Measurements from ENCODE around the gene USP25.
"Not testable (repeated sequence)": the region's sequence is repeated elsewhere in the genome, so short reads cannot be mapped to it uniquely, and the experiment has no call there.

USP25 gene

DNA sequence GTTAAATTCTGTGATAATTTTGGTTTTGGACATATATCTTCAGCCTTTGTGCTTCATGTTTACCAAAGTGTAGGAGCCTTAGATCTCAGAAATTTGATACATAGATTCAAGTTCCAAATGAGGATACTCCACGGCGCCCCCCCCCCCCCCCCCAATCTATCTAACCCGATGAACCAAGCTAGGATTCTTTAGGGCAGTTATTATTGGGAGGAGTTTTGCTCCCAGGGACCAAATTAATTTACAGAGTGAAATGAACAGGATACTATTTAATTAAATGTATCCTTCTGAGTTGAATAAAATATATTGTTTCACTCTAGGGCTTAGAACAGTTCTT is 3.2 kb downstream of the USP25 start:
- DNase-seq (ENCODE audit: low spot score) = no peak

DNA sequence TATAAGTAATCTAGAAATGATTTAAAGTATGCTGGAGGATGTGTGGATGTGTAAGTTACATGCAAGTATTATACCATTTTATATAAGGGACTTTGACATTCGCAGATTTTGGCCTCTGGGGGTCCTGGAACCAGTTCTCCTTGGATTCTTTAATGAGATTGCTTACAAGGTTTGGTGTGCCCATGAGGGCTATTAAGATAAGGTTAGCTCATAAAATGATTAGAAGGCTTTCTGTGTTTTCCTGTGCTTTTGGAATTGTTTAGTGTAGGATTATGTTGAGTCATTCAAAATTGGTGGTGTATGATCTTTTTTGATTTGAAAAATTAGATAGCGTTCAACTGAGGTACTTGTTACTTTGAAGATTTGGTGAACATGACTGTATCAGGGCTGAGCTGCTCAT is 5.6 kb downstream of the USP25 start:
- no peak for DNase-seq (ENCODE audit: low spot score)

GRCh38 chr21:15735931-15736330 is 6.1 kb downstream of the USP25 start:
- DNase-seq (ENCODE audit: low spot score) = not testable (repeated sequence)

GRCh38 chr21:15738779-15739178 is 9.0 kb downstream of the USP25 start:
- not testable (repeated sequence) for DNase-seq (ENCODE audit: low spot score)

- DNase-seq (ENCODE audit: low spot score) = no peak
Measured at GRCh38 chr21:15740383-15740782, 10.6 kb downstream of the USP25 start.

DNA sequence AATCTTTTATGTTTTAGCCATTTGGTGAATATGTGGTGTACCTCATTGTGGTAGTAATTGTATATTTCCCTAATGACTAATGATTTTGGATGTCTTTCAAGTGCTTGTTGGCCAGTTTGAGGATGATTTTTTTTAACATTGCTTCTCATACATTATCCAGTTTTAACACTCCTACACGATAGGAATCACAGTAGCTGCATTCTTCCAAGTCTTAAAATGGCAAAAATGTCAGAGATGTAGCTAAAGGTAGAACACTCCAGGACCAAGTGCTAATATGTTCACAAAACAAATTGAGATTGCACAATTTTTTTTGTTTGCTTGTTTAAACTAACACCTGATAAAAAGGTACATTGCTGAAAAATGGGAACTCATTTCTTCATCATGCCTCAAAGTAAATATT is 11.7 kb downstream of the USP25 start:
- DNase-seq (ENCODE audit: low spot score) = no peak

DNA sequence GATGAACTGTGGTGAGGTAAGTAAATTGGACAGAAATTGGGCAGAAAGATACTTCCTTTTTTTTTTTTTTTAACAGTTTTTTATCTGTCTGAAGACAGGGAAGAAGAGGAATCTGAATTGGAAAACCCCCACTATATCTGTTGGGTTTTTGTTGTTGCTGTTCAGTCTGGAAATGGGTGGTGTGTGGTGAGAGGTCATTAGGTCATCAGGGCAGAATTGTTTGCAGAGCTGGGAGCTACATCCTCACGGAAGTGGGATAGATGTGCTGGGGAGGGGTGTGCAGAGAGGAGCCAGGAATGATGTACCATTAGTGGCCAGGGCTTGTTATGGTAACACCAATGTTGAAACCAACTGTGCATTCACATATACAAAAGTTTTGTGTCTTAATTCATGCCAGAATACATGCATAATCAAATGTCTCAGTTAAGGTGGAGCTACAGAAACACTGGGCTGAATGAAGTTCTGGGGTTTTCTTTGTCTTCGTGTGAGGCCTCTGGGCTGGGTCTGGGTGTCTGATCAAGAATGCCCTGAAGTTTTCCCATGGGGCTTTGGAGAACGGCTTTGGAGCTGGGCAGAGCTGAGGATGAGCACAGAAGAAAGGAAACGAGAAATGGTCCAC is 12.4 kb downstream of the USP25 start:
- no peak for DNase-seq (ENCODE audit: low spot score)

GRCh38 chr21:15742694-15743093 is 12.9 kb downstream of the USP25 start:
- DNase-seq (ENCODE audit: low spot score) = no peak

DNA sequence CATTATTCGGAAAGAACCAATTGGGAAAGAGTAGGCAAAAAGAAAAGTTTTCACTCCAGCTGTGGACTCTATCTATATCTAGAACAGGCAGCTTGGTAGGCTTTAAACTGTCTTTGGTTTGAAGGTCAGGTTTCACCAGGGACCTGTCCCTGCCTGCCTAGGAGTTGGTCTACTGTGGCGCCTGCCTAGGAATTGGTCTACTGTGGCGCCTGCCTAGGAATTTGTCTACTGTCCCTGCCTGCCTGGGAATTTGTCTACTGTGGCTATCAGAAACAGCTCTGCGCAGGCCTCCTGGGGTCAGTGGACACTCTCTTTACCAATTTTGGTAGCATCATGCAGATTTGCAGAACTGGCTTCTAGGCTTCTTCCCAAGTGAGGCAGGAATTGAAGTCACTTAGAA is 13.8 kb downstream of the USP25 start:
- DNase-seq (ENCODE audit: low spot score) = no peak

- DNase-seq (ENCODE audit: low spot score) = no peak
Measured at GRCh38 chr21:15744926-15745325, 15.1 kb downstream of the USP25 start.

GRCh38 chr21:15748586-15748985 is 18.8 kb downstream of the USP25 start:
- DNase-seq (ENCODE audit: low spot score) = no peak

DNA sequence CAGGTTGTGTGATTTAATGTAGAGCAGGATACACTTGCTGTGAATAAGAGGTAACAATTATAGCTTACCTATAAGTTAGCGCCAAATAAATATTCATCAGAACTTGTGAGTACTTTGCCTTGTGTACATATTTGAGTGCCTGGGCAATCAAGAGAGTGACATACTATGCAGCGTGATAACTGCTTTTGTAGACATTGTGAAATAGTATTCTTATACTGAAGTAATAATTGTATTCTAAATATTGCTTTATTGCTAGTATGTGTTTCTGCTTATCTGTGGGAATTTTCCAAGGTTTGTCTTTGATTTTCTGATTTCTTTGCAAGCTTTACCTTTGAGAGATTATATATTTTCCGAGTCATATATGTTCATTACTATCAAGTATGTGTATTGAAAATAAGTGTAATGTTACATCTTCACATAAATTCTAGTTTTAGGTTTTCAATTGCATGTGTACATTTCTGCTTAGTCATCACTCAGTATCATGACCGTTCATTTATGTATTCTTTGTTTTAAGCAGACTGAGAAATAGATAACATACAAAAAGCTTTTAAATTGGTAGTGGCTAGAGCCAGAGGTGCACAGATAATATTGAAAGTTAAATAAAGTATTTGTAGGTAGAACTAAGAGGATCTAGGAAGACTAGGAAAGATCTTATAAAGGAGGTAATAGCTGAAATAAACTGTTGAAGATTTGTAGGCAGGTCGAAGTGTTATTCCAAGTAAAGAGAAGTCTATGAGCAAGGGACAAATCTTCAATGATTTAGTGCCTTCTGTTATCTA is 19.5 kb downstream of the USP25 start:
- no peak for DNase-seq (ENCODE audit: low spot score)

DNA sequence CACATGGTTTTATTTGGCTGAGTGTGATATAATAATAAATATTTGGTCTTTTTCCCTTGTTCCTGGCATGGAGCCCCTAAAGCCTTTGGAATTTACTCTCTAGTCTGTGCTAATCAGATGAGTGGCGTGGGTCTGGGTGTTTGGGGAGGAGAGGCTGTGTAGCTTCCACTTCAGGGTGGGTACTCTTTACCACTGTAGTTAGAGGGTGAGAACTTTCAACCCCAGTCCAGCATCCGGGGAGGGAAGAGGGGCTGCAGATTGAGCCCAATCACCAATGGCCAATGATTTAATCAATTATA is 20.0 kb downstream of the USP25 start:
- no peak for DNase-seq (ENCODE audit: low spot score)

DNA sequence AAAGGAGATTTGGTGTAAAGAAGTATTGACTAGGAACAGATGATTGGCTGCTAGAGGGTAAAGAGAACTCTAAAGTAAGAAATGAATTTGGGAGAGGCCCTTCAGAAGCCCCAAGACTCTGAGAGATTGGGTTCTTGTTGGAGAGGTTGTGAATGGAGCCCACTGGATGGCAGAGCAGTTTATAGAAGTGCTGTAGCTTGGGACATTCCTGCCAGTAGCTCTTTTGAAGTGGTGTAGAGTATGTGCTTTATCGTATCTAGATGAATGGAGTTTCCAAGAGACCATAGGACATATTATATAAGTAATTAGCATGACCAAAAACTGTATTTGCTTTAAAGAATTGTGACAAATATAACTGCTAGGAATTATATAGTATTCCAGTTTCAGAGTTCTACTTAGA is 21.3 kb downstream of the USP25 start:
- no peak for DNase-seq (ENCODE audit: low spot score)

DNA sequence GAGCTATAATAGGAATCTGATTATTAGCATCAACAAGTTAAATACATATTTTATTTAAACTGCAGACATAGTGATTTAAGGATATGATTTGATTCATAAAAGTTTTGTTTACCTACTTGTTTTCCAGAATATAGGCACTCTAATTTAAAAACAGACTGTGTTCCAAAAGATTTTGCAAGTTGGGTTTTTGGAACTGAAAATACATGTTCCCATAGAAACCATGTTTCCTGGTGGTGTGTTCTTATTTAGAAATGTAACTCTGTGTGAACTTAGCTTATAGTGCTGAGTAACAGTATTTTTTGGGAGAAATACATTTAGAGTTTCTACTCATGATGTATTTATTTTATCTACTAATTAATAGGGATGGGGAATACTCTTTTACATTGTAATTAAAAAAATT is 21.8 kb downstream of the USP25 start:
- DNase-seq (ENCODE audit: low spot score) = no peak

DNA sequence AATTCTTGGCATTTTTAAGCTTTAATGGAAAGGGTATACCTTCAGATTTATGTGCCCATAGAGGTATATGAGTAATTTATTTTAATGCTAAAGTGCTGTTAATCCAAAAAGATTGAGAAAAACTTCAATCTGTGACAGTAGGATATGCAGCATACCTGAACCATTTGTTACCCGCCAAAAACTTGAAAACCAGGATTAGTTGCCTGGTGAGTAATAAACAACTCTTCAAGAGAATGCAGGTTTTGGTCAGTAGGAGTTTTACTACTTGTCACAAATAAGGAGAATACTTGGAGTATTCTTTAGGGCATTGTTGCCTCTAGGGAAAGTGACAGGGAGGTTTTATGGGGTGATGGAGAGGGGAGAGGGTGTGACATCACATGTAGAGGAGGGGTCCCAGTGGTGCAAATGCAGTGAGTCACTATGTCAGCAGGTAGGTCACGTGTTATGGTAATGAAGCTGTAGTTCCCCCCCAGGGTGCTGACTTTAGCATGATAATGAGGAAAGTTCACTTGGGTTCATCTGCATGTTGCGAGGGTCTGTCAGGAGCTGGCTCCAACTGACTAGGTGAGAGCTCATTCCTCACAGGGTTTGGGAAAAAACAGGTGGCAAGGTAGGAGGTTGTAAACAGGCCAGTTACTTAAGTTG is 23.1 kb downstream of the USP25 start:
- peak; percentile 76 for DNase-seq (ENCODE audit: low spot score)

- no peak for DNase-seq (ENCODE audit: low spot score)
Measured at GRCh38 chr21:15753741-15754140, 24.0 kb downstream of the USP25 start.

DNA sequence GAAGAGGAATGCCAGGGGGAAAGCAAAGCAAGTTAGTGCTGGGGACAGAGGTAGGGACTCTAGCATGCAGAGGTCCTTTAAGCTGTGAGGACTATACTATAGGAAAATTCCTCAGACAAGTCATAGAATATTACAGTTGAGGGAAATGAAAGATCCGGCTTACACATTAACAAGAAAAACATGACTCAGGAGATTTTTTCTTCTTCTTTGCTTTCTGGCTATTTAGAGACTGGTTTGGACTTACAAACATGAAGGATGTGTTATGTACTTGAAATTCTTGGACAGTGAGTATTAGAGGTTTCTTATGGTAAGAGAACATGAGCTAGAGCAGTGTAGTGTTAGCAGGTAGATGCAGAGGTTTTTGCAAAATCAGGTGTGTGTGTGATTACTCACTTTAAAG is 24.9 kb downstream of the USP25 start:
- no peak for DNase-seq (ENCODE audit: low spot score)

GRCh38 chr21:15755125-15755524 is 25.3 kb downstream of the USP25 start:
- no peak for DNase-seq (ENCODE audit: low spot score)

GRCh38 chr21:15759469-15759868 is 29.7 kb downstream of the USP25 start:
- no peak for DNase-seq (ENCODE audit: low spot score)

DNA sequence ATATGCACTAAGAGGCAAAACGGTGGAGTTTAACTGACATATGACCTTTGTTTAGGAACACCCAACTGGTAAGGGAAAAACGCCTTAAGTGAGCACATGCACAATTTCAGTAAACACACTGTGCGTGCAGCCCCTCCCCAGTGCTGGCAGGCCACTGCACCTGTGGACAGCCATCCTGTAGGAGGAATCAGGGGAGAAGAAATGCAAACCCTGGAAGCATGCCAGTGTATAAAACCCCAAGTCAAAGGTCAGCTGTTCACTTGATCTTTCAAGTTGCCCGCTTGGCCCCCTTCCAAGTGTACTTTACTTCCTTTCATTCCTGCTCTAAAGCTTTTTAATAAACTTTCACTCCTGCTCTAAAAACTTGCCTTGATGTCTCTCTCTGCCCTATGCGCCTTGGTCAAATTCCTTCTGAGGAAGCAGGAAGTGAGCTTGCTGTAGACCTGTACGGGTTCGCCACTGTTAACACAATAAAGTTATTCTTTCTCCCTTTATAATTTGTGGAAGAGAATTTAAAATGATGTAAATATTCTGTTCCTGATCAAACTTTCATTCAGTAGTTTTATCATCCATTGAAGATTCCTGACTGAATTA is 31.8 kb downstream of the USP25 start:
- DNase-seq (ENCODE audit: low spot score) = no peak

GRCh38 chr21:15763359-15763758 is 33.6 kb downstream of the USP25 start:
- no peak for DNase-seq (ENCODE audit: low spot score)

- no peak for DNase-seq (ENCODE audit: low spot score)
Measured at GRCh38 chr21:15764878-15765277, 35.1 kb downstream of the USP25 start.

Data from iPS-NIHi11 (cell line).